GM12891 (cell line): Measurements from ENCODE around the gene B3GALT4.
A peak's percentile ranks its signal among the peaks of the same experiment; 100 is the strongest.

ENCODE experiments used
- DNase-seq: peaks from one replicate; pipeline ENCODE4 v3.0.0; 2011; ENCODE audit warnings: low spot score; ENCODE audit not compliant: insufficient read length
- FAIRE-seq: peaks from 2 replicates; lab custom pipeline; 2011; peaks lifted over from hg19 to GRCh38; lab: Jason Lieb, UNC
- PAX5 ChIP-seq: IDR thresholded peaks from 2 replicates; pipeline ENCODE4 v1.6.1; 2011; ENCODE audit warnings: low read length, moderate library complexity, mild to moderate bottlenecking; ENCODE audit not compliant: insufficient read depth, severe bottlenecking
- POLR2A ChIP-seq: IDR thresholded peaks from 2 replicates; pipeline ENCODE4 v1.6.1; 2011; ENCODE audit warnings: low read depth, low read length, control low read depth
- POLR2AphosphoS5 ChIP-seq: IDR thresholded peaks from 2 replicates; pipeline ENCODE4 v1.6.1; 2011; ENCODE audit warnings: low read depth, low read length, control low read depth
- POU2F2 ChIP-seq: IDR thresholded peaks from 2 replicates; pipeline ENCODE4 v1.6.1; 2011; ENCODE audit warnings: low read depth, mild to moderate bottlenecking, control low read depth, low read length, moderate library complexity
- SPI1 ChIP-seq: IDR thresholded peaks from 2 replicates; pipeline ENCODE4 v1.6.1; 2011; ENCODE audit warnings: low read depth, low read length, control low read depth
- TAF1 ChIP-seq: IDR thresholded peaks from 2 replicates; pipeline ENCODE4 v1.6.1; 2011; ENCODE audit warnings: low read depth, low read length, control low read depth

B3GALT4 gene

GRCh38 chr6:33299237-33299944 lies 22.5 kb downstream of the B3GALT4 start:
- FAIRE-seq (peak; percentile 76), DNase-seq (peak; percentile 89)
- peak; percentile 50 for TF ChIP-seq TAF1
- TF ChIP-seq SPI1 = no peak
- peak; percentile 82 for TF ChIP-seq POLR2A
- no peak for TF ChIP-seq PAX5
- peak; percentile 75; the same call in 1 of the 2 replicates for TF ChIP-seq POLR2AphosphoS5
- peak; percentile 59 for TF ChIP-seq POU2F2

- TF ChIP-seq POLR2AphosphoS5 = no peak
- no peak for TF ChIP-seq POLR2A
- no peak for TF ChIP-seq POU2F2
- no peak for TF ChIP-seq TAF1
- DNase-seq (no peak), FAIRE-seq (no peak)
Observed at GRCh38 chr6:33301877-33302276, 25.0 kb downstream of the B3GALT4 start.

GRCh38 chr6:33304216-33304615 lies 27.3 kb downstream of the B3GALT4 start:
- no peak for FAIRE-seq
- no peak for DNase-seq
- TF ChIP-seq POU2F2 (no peak), TAF1 (no peak), POLR2A (no peak), PAX5 (no peak), SPI1 (no peak), POLR2AphosphoS5 (no peak)

GRCh38 chr6:33305052-33305451 lies 28.1 kb downstream of the B3GALT4 start:
- TF ChIP-seq POLR2AphosphoS5 (0 out of 2 replicates have a peak, but pooled peaks have one; percentile 4), PAX5 (no peak)
- FAIRE-seq = no peak
- DNase-seq = no peak

GRCh38 chr6:33306356-33306755 lies 29.4 kb downstream of the B3GALT4 start:
- no peak for FAIRE-seq
- DNase-seq = no peak
- no peak for TF ChIP-seq POLR2A
- TF ChIP-seq SPI1 = no peak
- no peak for TF ChIP-seq POLR2AphosphoS5
- TF ChIP-seq TAF1 = no peak
- no peak for TF ChIP-seq PAX5
- TF ChIP-seq POU2F2 = no peak

GRCh38 chr6:33312361-33313104 lies 35.6 kb downstream of the B3GALT4 start:
- TF ChIP-seq PAX5 = no peak
- no peak for TF ChIP-seq TAF1
- 0 out of 2 replicates have a peak, but pooled peaks have one; percentile 63 for TF ChIP-seq POLR2AphosphoS5
- no peak for TF ChIP-seq POLR2A
- TF ChIP-seq SPI1 = no peak
- TF ChIP-seq POU2F2 = 0 out of 2 replicates have a peak, but pooled peaks have one; percentile 11
- peak; percentile 73 for DNase-seq
- no peak for FAIRE-seq

- no peak for TF ChIP-seq PAX5
- no peak for TF ChIP-seq POLR2A
- TF ChIP-seq POLR2AphosphoS5 = no peak
- TF ChIP-seq SPI1 = no peak
- TF ChIP-seq POU2F2 = no peak
- no peak for TF ChIP-seq TAF1
- no peak for FAIRE-seq
Observed at GRCh38 chr6:33313105-33313708, 36.3 kb downstream of the B3GALT4 start.

GRCh38 chr6:33313709-33314514 lies 37.0 kb downstream of the B3GALT4 start, which contains the start of gene TAPBP:
Gene TAPBP (minus strand): TSS chr6:33314078. CDS start chr6:33314041, 37 bp downstream.
- DNase-seq (peak; percentile 63), FAIRE-seq (peak; percentile 79)
- TF ChIP-seq TAF1 (peak; percentile 86), POLR2AphosphoS5 (peak; percentile 79), SPI1 (peak; percentile 74), PAX5 (no peak), POU2F2 (peak; percentile 71; the same call in 1 of the 2 replicates), POLR2A (peak; percentile 86)

More at GRCh38 chr6:33313105-33313708, 36.3 kb downstream of the B3GALT4 start:
- no peak for DNase-seq
